IMR-90 (cell line): Measurements from ENCODE around the gene DHH. TPM values are rescaled to one million over a fixed set of nuclear protein-coding genes. Genes with fewer than 3 reads are reported as not detected.

Source experiments
- ATAC-seq: fragments of 200-7000 bp; cut with Tn5 transposase; 2 replicates; pipeline ENCODE4 v1.9.1; 2020; ENCODE audit warnings: low read depth, mild to moderate bottlenecking, moderate library complexity
- BruUV-seq: library from RNA; stranded (reverse); fragments of 400-500 nt; replicated peaks from 2 replicates; lab custom pipeline; 2021; lab: Mats Ljungman, UMichigan
- CTCF ChIA-PET: fragments of 300-600 bp; formaldehyde crosslinking; extraction: SDS; loops from one replicate; lab custom pipeline; 2021; ENCODE audit warnings: antibody characterized with exemption; lab: Yijun Ruan, JAX
- POLR2A ChIA-PET: fragments of 300-600 bp; sonication (Branson Sonifier 250); formaldehyde crosslinking; loops from one replicate; lab custom pipeline; 2022; ENCODE audit warnings: antibody characterized with exemption; ENCODE audit not compliant: unreplicated experiment; lab: Charles Lee
- DNase-seq: peaks from one replicate; pipeline ENCODE4 v3.0.0; 2013
- H2AFZ ChIP-seq: replicated peaks from 2 replicates; pipeline ENCODE3; 2013; ENCODE audit warnings: low read length, mild to moderate bottlenecking; ENCODE audit not compliant: poor library complexity
- H2AK5ac ChIP-seq: 2 replicates; pipeline ENCODE4 v1.6.1; 2013; ENCODE audit warnings: low read depth, low read length, inconsistent platforms
- H2AK9ac ChIP-seq: replicated peaks from 2 replicates; pipeline ENCODE3; 2013; ENCODE audit warnings: mild to moderate bottlenecking, low read depth, low read length, moderate library complexity; ENCODE audit not compliant: poor library complexity
- H2BK120ac ChIP-seq: 2 replicates; pipeline ENCODE4 v1.6.1; 2013; ENCODE audit warnings: low read depth, low read length, inconsistent platforms
- H2BK15ac ChIP-seq: 3 replicates; pipeline ENCODE4 v1.6.1; 2013; ENCODE audit warnings: low read depth, low read length, inconsistent platforms
- H2BK20ac ChIP-seq: 2 replicates; pipeline ENCODE4 v1.6.1; 2013; ENCODE audit warnings: low read depth, mild to moderate bottlenecking, inconsistent platforms, low read length, moderate library complexity
- H2BK5ac ChIP-seq: 2 replicates; pipeline ENCODE4 v1.6.1; 2013; ENCODE audit warnings: mild to moderate bottlenecking, low read depth, low read length, inconsistent platforms; ENCODE audit not compliant: poor library complexity, severe bottlenecking
- H3K14ac ChIP-seq: replicated peaks from 2 replicates; pipeline ENCODE4 v1.6.1; 2013; ENCODE audit warnings: low read depth, low read length, inconsistent platforms
- H3K18ac ChIP-seq: 2 replicates; pipeline ENCODE4 v1.6.1; 2013; ENCODE audit warnings: low read depth, low read length, control low read depth
- H3K23ac ChIP-seq: 2 replicates; pipeline ENCODE4 v1.6.1; 2013; ENCODE audit warnings: low read depth, low read length, inconsistent platforms
- H3K27ac ChIP-seq: 2 replicates; pipeline ENCODE4 v1.5.1; 2013; ENCODE audit warnings: mild to moderate bottlenecking, control low read depth, low read length; ENCODE audit not compliant: insufficient read depth
- H3K27me3 ChIP-seq: 2 replicates; pipeline ENCODE4 v1.6.1; 2013; ENCODE audit warnings: low read length; ENCODE audit not compliant: control insufficient read depth, insufficient read depth
- H3K36me3 ChIP-seq: 2 replicates; pipeline ENCODE4 v1.6.1; 2013; ENCODE audit warnings: low read length, mixed read lengths; ENCODE audit not compliant: control insufficient read depth, insufficient read depth
- H3K4ac ChIP-seq: 2 replicates; pipeline ENCODE4 v1.6.1; 2013; ENCODE audit warnings: low read depth, low read length, inconsistent platforms
- H3K4me1 ChIP-seq: 2 replicates; pipeline ENCODE4 v1.6.1; 2013; ENCODE audit warnings: low read length, mixed read lengths; ENCODE audit not compliant: control insufficient read depth, insufficient read depth
- H3K4me2 ChIP-seq: 2 replicates; pipeline ENCODE4 v1.6.1; 2013; ENCODE audit warnings: low read depth, mild to moderate bottlenecking, control low read depth, low read length, moderate library complexity
- H3K4me3 ChIP-seq: 2 replicates; pipeline ENCODE4 v1.5.1; 2013; ENCODE audit warnings: low read depth, mild to moderate bottlenecking, control low read depth, low read length, moderate library complexity; ENCODE audit not compliant: insufficient read depth
- H3K56ac ChIP-seq: 2 replicates; pipeline ENCODE4 v1.6.1; 2013; ENCODE audit warnings: low read length, inconsistent platforms; ENCODE audit not compliant: insufficient read depth; ENCODE audit errors: extremely low read depth
- H3K79me1 ChIP-seq, 2 experiments: 2 replicates each; pipeline ENCODE4 v1.6.1; 2013; ENCODE audit warnings: low read length in 2 of 2, inconsistent platforms in 1 of 2, low read depth in 1 of 2
- H3K9ac ChIP-seq: 2 replicates; pipeline ENCODE4 v1.6.1; 2013; ENCODE audit warnings: low read depth, low read length, control low read depth
- H3K9me1 ChIP-seq: 2 replicates; pipeline ENCODE4 v1.6.1; 2013; ENCODE audit warnings: low read length, inconsistent platforms; ENCODE audit not compliant: insufficient read depth
- H3K9me3 ChIP-seq: 2 replicates; pipeline ENCODE4 v1.6.1; 2013; ENCODE audit warnings: low read length; ENCODE audit not compliant: control insufficient read depth, insufficient read depth
- H4K20me1 ChIP-seq: 2 replicates; pipeline ENCODE4 v1.6.1; 2013; ENCODE audit warnings: low read length, inconsistent platforms; ENCODE audit not compliant: insufficient read depth
- H4K5ac ChIP-seq: 2 replicates; pipeline ENCODE4 v1.6.1; 2013; ENCODE audit warnings: mild to moderate bottlenecking, low read depth, low read length, control low read depth
- H4K8ac ChIP-seq, 2 experiments: 2 replicates each; pipeline ENCODE4 v1.6.1; 2013; ENCODE audit warnings: low read depth in 2 of 2, low read length in 2 of 2, control low read depth in 1 of 2, inconsistent platforms in 1 of 2
- H4K91ac ChIP-seq: 2 replicates; pipeline ENCODE4 v1.6.1; 2013; ENCODE audit warnings: low read depth, low read length, inconsistent platforms; ENCODE audit not compliant: insufficient read depth
- BHLHE40 ChIP-seq: fragments of 150-350 bp; IDR thresholded peaks from 2 replicates; pipeline ENCODE4 v1.6.1; 2016; ENCODE audit warnings: mild to moderate bottlenecking, low read depth, low read length
- CHD1 ChIP-seq: IDR thresholded peaks from 2 replicates; pipeline ENCODE4 v1.6.1; 2012; ENCODE audit warnings: low read depth, low read length, improper control_type of control experiment
- CTCF ChIP-seq: conservative IDR thresholded peaks from 2 replicates; pipeline ENCODE4 v1.5.1; 2012; ENCODE audit warnings: mild to moderate bottlenecking, low read depth, low read length, improper control_type of control experiment
- FOS ChIP-seq: fragments of 150-350 bp; IDR thresholded peaks from 2 replicates; pipeline ENCODE4 v1.6.1; 2016; ENCODE audit warnings: low read depth, low read length
- MAZ ChIP-seq: IDR thresholded peaks from 2 replicates; pipeline ENCODE4 v1.6.1; 2012; ENCODE audit warnings: low read depth, mild to moderate bottlenecking, low read length, improper control_type of control experiment, moderate library complexity, borderline replicate concordance
- MXI1 ChIP-seq: IDR thresholded peaks from 2 replicates; pipeline ENCODE4 v1.6.1; 2012; ENCODE audit warnings: low read depth, mild to moderate bottlenecking, low read length, moderate library complexity, borderline replicate concordance
- NFE2L2 ChIP-seq: fragments of 150-350 bp; IDR thresholded peaks from 2 replicates; pipeline ENCODE4 v1.6.1; 2016; ENCODE audit warnings: low read depth, mild to moderate bottlenecking, low read length
- POLR2A ChIP-seq: IDR thresholded peaks from 2 replicates; pipeline ENCODE4 v1.6.1; 2012; ENCODE audit warnings: mild to moderate bottlenecking, low read depth, low read length
- RAD21 ChIP-seq: IDR thresholded peaks from 2 replicates; pipeline ENCODE4 v1.6.1; 2012; ENCODE audit warnings: low read length, improper control_type of control experiment
- RCOR1 ChIP-seq: IDR thresholded peaks from 2 replicates; pipeline ENCODE4 v1.6.1; 2012; ENCODE audit warnings: mild to moderate bottlenecking, low read length, improper control_type of control experiment; ENCODE audit not compliant: insufficient replicate concordance
- SMC3 ChIP-seq: fragments of 150-350 bp; IDR thresholded peaks from 2 replicates; pipeline ENCODE4 v1.6.1; 2016; ENCODE audit warnings: low read depth, mild to moderate bottlenecking, antibody characterized with exemption, low read length, moderate library complexity
- USF2 ChIP-seq: fragments of 150-350 bp; IDR thresholded peaks from 2 replicates; pipeline ENCODE4 v1.6.1; 2017; ENCODE audit warnings: mild to moderate bottlenecking, antibody characterized with exemption, low read length, low read depth
- WGBS, 2 experiments: methylation state at CpG; one replicate each; pipeline versions ENCODE4 v1.1.5 to v1.1.7; 2013; ENCODE audit warnings: missing lambda C conversion rate in 2 of 2; ENCODE audit not compliant: insufficient read length in 1 of 2; ENCODE audit errors: extremely low coverage in 2 of 2; 5-methylcytosine and 5-hydroxymethylcytosine counted together
- dilution Hi-C: fragments of 300-500 bp; cut with HindIII; formaldehyde crosslinking; loops from one replicate; pipeline ENCODE4 v1.14.3; 2018; ENCODE audit warnings: low sequenced_read_pairs; ENCODE audit not compliant: unreplicated experiment
- in situ Hi-C: fragments of 300-500 bp; cut with MboI; formaldehyde crosslinking; loops from 3 replicates; pipeline ENCODE4 v1.14.3; 2019; ENCODE audit warnings: low sequenced_read_pairs, inconsistent platforms, mixed read lengths
- intact Hi-C: fragments of 100-400 bp; cut with micrococcal nuclease; formaldehyde crosslinking; loops from 2 replicates; pipeline ENCODE4 v1.10.0; 2022
- polyA plus RNA-seq, 3 experiments: library from polyadenylated mRNA; depleted of rRNA; stranded (reverse); fragments of >200 nt; gene quantifications; 2 replicates each; pipeline ENCODE4 v1.2.3, GENCODE V29; 2012; ENCODE audit warnings: low replicate concordance in 1 of 3
- total RNA-seq: library from RNA; depleted of rRNA; stranded (reverse); fragments of >200 nt; gene quantifications from 2 replicates; pipeline ENCODE4 v1.2.3, GENCODE V29; 2012
- TF ChIP-seq, protein P1 (sequence below): fragments of 150-350 bp; IDR thresholded peaks from 2 replicates; pipeline ENCODE4 v1.6.1; 2016; ENCODE audit warnings: low read depth, mild to moderate bottlenecking, low read length, moderate library complexity, borderline replicate concordance

DHH gene
- total and polyA plus RNA-seq, 2 of the 4 experiments (the other 2 are of a cell fraction), result under 0.01 to 0.07 TPM

- Histone ChIP-seq H2BK15ac (no peak within 1 kb of the TSS), H3K27ac (no peak within 1 kb of the TSS), H3K79me1 (no peaks in the 10 kb centered on the region), H3K36me3 (no peaks in the 10 kb centered on the region), H3K56ac (peak within 1 kb of the TSS; percentile 30), H3K9ac (peak within 1 kb of the TSS; percentile 53), H3K14ac (no peak within 1 kb of the TSS; the same call in 1 of the 2 replicates), H3K4me2 (peak within 1 kb of the TSS; percentile 95), H2BK5ac (no peak within 1 kb of the TSS), H3K9me1 (no peaks in the 10 kb centered on the region), H4K91ac (no peak within 1 kb of the TSS), H3K9me3 (no peaks in the 10 kb centered on the region), H4K5ac (no peak within 1 kb of the TSS), H3K27me3 (no peaks in the 10 kb centered on the region), H3K4ac (no peak within 1 kb of the TSS), H2AFZ (peak within 1 kb of the TSS; percentile 93), H4K20me1 (no peaks in the 10 kb centered on the region), H2BK20ac (no peak within 1 kb of the TSS), H3K23ac (peak within 1 kb of the TSS; percentile 56; the same call in 1 of the 2 replicates), H3K4me1 (no peaks in the 10 kb centered on the region; the same call in 1 of the 2 replicates), H2BK120ac (no peak within 1 kb of the TSS), H4K8ac (peak within 1 kb of the TSS; percentile 44 to 82; a peak in 1 of 4 replicates), H2AK9ac (peak within 1 kb of the TSS; percentile 7), H2AK5ac (no peak within 1 kb of the TSS), H3K4me3 (peak within 1 kb of the TSS; percentile 76), H3K18ac (no peak within 1 kb of the TSS)
- 0% methylated on average over 30 of the region's 60 CpGs; no CpG with 5 or more reads in 1 of the 2 experiments for WGBS, 2 experiments
- dilution Hi-C loops (no loop called here), in situ Hi-C loops (no loop called here), intact Hi-C loops (no loop called here)
- POLR2A ChIA-PET, result no interaction called here
- DNase-seq (peak; percentile 92), ATAC-seq (peak; percentile 100)
- no TSS peak for BruUV-seq
- CTCF ChIA-PET, result interaction anchor here (0.8 to 1.3 kb wide), 2 partner anchors 18 to 40 kb away, joined by 3 to 16 read pairs; partner anchors contain the start of gene LMBR1L
- no peak for TF ChIP-seq POLR2A
- TF ChIP-seq RCOR1, result peak; percentile 8
- peak; percentile 60; the same call in 1 of the 2 replicates for TF ChIP-seq MAZ
- no peak for TF ChIP-seq RAD21
- peak; percentile 95 for TF ChIP-seq USF2
- TF ChIP-seq MXI1, result peak; percentile 88
- no peak for TF ChIP-seq CHD1
- peak; percentile 51; the same call in 1 of the 2 replicates for TF ChIP-seq BHLHE40
- no peak for TF ChIP-seq SMC3
- TF ChIP-seq, protein P1, sequence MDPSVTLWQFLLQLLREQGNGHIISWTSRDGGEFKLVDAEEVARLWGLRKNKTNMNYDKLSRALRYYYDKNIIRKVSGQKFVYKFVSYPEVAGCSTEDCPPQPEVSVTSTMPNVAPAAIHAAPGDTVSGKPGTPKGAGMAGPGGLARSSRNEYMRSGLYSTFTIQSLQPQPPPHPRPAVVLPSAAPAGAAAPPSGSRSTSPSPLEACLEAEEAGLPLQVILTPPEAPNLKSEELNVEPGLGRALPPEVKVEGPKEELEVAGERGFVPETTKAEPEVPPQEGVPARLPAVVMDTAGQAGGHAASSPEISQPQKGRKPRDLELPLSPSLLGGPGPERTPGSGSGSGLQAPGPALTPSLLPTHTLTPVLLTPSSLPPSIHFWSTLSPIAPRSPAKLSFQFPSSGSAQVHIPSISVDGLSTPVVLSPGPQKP, result no peak
- TF ChIP-seq NFE2L2, result no peak
- no peak for TF ChIP-seq FOS
- TF ChIP-seq CTCF, result 0 out of 2 replicates have a peak, but pooled peaks have one; percentile 10
Measured at GRCh38 chr12:49069507-49070346, 24.9 kb downstream of the DHH start, which contains the start of gene RHEBL1. Gene RHEBL1, minus strand, starts transcription at chr12:49069979. Its CDS starts 194 bp downstream, at chr12:49069785.
